Vagina (tissue), 2 donors: ENCODE results near the gene TMEM135.

ENCODE experiments used
- CTCF ChIP-seq, 3 experiments: fragments of 450-650 bp in 2 of 3; fragments of 200-600 bp in 1 of 3; sonication (generic) in 1 of 3; IDR thresholded peaks; one replicate each; pipeline ENCODE4 v1.5.1; 2017 to 2019; ENCODE audit warnings: antibody characterized with exemption in 3 of 3, mild to moderate bottlenecking in 2 of 3, moderate library complexity in 2 of 3
- POLR2AphosphoS5 ChIP-seq, 2 donors: sonication (generic); formaldehyde crosslinking; IDR thresholded peaks; one replicate each; pipeline ENCODE4 v1.9.0; 2017; ENCODE audit warnings: antibody characterized with exemption in 2 of 2, mild to moderate bottlenecking in 2 of 2, low read depth in 1 of 2; ENCODE audit not compliant: insufficient read depth in 1 of 2

- TF ChIP-seq CTCF (IDR thresholded peaks at IDR 0.05): no peak
- TF ChIP-seq POLR2AphosphoS5 (IDR thresholded peaks at IDR 0.05; ENCODE audit: insufficient read depth in 1 of 2, low read depth in 1 of 2): no peak
These were observed 39.2 kb downstream of the TMEM135 start for GRCh38 chr11:87076874-87077429.
